ENCODE measurements around the gene GCNA.

DNA sequence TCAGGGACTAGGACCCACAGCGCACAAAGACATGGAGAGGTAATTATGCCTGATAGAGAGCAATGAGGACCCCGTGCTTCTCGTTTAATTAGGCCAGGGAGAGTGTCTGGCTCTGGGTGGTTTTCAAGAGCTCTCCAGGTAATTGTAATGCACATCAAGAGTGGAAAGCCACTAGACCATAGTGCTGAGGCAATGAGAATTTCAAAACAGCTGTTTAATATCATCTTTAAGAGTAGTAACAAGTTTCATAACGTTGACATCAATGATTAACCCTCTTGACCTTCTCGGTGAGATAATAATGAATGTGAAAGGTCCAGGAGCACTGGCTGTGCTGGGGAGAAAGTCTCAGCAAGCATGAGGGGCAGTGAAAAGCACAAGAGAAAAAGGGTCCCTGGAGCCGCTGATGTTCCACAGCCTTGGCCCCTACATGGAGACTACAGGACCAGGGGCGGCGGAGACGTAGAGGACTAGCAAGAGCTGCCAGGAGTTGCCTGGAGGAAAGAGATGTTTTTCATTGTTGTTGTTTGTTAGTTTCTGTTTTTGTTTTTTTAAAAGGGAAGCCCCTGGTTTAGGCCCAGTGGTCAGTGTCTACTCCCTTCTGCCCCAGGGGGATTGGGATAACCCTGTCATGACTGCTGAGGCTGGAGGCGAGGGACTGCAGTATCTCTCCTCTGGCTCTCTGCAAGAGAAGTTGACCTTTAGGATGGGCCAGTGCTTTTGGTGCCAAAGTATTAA lies 54.9 kb downstream of the GCNA start:
- TF ChIP-seq CTCF (conservative IDR thresholded peaks at IDR 0.05; ENCODE audit: low read length): no peak
- TF ChIP-seq EZH2phosphoT487 (IDR thresholded peaks at IDR 0.05; ENCODE audit: borderline replicate concordance, low read depth, low read length): no peak
